ENCODE data around the gene RNF126.
A peak's percentile ranks its signal among the peaks of the same experiment; 100 is the strongest.
"Not testable (repeated sequence)": the region's sequence is repeated elsewhere in the genome, so short reads cannot be mapped to it uniquely, and the experiment has no call there.

RNF126 gene

DNA sequence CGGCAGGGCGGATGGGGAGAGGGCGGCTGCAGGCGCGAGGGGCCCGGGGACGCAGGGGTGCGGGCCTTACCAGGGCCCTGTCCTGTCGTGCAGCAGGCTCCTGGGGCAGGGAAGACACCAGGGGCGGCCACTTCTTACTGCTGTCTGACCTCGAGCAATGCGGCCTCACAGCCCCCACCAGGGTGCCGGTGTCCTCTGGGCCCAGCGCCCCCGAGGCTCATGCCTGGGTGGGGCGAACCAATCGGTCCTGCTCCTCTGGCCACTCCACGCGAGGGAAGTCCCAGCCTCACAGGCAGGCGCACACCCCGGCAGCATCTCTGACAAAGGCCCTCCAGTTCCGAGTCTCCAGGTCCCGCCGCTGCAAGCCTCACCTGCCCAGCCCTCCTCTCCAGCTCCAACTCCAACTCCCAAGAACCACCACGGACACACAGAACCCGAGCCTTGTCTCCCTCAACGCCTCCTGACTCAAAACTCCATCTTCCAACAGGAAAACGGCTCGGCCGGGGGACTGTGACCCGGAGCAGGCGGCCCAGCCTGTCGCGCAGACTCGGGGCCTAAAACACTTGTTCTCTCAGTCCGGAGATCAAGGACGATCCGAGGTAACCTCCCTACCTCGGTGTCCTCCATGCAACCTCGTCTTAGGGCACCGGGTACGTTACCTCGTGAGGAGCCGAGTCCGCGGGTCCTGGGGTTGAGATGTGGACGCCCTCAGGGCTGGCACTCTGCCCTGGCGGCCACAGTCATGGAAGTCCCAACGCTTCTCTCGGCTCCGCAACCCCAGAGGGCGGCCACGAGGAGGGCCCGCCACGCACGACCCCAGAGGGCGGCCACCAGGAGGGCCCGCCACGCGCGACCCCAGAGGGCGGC lies 16.9 kb downstream of the RNF126 start:
- DNase-seq = no peak

DNA sequence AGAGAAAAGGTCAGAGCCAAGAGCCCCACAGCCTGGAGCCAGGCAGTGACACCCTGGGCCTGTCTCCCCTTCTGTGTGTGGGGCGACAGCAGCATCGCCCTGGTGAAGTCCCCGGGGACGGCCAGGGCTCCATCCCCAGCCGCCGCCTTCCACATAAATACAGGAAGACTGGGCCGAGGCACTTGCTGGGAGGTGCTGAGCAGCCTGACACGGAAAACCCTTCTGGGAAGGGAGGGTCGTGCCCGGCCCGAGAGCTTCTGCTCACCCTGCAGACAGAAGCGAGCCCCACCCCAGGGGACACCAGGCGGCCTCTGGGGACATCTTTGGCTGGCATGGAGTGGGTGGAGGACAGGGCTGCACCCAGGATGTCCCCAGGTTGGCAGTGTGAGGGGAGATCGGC lies 18.2 kb downstream of the RNF126 start:
- DNase-seq = no peak

DNA sequence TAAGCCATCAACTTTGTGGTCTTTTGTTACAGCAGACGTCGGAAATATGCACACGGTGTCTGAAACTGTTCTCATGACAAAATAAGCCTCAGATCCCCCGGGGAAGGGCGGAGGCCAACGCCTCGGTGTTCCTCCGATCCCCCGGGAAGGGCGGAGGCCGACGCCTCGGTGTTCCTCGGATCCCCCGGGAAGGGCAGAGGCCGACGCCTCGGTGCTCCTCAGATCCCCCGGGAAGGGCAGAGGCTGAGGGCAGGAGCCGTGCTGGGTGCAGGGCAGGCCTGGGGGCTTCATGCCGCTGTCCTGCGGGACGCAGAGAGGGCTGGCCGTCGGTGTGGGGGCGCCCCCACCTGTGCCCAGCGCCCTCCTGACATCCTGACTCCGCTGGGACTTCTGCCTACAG lies 18.7 kb downstream of the RNF126 start:
- DNase-seq = no peak

DNA sequence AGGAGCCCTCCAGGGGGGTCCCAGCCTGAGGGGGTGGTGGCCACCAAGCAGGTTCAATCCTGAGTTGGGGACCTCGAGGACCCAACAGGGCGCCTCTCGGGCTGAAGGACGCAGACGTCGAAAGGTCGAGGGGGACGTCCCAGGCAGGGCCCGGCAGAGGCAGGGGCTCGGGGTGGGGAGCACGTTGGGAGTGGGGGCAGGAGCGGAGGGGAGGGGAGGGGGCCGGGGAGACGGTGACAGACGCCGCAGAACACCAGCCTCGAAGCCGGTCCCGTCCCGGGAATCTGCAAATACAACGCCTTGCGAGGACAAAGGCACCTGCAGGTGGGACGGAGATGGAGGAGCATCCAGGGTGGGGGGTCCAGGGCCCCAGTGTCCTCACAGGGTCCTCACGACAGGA lies 19.3 kb downstream of the RNF126 start:
- no peak for DNase-seq

DNA sequence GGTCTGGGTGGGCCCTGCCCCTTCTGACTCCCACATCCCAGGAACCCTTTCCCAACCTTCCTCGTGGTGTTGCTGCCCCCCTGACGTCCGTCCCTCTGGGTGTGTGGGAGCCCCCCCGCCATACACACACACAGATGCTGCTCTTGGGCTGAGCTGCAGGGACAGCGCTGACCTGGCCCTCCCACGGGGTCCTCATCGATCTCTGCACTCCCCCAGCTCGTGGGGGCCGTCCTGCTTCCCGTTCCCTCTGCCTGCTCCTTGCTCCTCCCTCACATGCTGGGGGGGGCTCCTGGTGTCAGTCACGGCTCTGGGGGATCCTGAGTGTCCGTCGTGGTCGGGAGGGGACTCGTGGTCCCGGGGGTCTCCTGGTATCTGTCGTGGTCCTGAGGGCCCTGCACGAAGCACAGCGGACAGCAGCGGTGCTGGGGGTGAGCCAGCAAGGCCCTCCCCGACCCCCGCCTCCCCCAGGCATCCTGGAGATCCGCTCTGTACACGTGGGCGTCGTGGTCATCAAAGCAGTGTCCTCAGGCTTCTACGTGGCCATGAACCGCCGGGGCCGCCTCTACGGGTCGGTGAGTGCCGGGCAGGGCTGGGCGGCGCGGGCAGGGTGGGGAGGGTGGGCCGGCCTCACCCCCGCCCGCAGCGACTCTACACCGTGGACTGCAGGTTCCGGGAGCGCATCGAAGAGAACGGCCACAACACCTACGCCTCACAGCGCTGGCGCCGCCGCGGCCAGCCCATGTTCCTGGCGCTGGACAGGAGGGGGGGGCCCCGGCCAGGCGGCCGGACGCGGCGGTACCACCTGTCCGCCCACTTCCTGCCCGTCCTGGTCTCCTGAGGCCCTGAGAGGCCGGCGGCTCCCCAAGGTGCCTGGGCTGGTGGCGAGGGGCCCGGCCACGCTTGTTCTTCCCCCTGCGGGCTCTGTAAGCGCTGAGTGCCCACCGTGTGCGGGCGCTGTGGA lies 20.0 kb downstream of the RNF126 start:
- no peak for DNase-seq

DNA sequence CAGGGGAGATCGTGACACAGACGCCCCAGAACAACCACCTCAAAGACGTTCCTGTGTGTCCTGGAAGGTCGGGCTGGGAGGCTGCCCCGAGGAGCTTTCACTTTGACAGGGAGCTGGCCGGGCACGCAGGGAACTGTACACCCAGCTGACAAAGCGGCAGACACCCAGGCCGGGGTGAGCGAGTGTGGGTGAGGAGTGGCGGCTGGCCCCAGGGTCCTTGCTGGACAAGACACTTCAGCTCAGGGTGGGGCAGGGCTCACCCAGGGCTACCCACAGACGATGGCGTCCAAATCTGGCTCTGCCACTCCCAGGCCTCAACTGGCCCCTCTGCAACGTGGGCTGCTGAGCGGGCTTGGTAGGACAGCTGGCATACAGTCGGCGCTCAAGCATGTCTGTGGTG lies 21.3 kb downstream of the RNF126 start:
- no peak for DNase-seq

DNA sequence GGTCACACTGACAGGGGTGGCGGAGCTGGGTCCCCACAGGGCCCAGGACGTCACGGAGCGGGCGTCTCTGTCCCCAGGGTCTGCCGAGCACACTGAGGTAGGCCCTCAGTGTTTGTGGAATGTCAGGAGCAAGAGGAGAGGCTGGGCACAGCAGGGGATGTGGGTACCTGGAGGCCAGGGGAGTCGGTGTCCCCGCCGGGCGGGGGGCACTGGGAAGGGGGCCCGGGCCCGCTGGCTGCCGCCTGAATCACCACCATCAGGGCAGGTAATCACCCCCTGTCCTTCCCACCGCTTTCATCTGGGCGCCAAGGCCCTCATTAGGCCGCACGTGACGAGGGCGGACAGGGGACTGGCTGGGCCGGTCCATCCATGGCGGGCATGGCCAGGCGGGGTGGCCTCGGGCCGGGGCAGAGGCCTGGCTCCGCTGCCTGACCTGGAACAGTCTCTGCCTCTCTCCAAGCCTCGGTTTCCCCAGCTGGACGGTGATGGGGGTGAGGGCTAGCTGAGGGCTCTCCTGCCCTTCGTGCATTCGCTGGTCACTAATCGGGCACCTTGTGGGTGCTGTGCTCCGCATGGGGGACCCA lies 22.3 kb downstream of the RNF126 start:
- DNase-seq = no peak

DNA sequence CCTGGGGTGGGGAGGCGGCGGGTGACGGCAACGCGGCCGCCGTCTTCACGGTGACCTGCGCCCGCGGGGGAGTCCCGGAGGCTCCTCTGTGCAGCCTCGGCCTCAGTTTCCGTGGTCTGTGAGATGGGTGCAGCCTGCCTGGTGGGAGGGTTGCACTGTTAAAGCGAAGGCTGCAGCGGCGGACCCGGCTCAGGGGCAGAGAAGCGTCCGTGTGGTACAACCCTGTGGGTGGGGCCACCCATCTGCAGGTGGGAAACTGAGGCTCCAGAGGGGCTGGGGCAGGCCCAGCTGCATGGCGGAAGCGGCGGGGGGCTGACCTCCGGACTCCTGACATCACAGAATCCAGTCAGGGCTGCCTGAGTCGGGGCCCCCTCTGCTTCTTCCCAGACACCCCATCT lies 22.9 kb downstream of the RNF126 start:
- DNase-seq = no peak

DNA sequence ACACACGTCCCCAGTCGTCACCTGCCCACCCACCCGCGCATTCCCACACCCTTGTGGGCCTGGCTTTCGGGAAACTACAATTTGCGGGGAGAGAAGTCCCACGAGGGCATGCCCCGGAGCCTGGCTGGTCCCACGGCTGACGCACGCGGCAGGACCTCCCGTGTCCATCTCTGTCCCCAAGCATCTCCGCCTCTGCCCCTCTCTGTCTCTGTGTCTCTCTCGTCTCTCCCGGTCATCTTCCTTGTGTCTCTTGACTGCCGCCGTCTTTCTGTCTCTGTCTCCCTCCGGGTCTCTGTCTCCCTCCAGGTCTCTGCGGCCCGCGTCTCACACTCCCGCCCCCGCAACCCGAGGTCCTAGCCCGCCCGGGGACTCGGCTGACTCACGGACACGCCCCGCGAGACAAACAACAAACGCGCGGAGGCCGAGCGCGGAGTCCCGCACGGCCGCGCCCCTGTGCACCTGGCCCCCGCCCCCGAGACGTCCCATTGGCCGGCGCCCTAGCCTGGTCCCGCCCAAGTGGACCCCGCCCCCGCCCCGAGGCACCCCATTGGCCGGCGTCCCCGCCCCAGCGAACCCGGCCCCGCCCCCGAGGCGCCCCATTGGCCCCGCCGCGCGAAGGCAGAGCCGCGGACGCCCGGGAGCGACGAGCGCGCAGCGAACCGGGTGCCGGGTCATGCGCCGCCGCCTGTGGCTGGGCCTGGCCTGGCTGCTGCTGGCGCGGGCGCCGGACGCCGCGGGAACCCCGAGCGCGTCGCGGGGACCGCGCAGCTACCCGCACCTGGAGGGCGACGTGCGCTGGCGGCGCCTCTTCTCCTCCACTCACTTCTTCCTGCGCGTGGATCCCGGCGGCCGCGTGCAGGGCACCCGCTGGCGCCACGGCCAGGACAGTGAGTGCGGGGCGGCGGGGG lies 23.5 kb downstream of the RNF126 start, which contains the start of gene FGF22:
FGF22 (plus strand) TSS at position 627 of the 908 bp plus-strand sequence; CDS start at position 674, 47 bp downstream.
- peak; percentile 90 for DNase-seq

DNA sequence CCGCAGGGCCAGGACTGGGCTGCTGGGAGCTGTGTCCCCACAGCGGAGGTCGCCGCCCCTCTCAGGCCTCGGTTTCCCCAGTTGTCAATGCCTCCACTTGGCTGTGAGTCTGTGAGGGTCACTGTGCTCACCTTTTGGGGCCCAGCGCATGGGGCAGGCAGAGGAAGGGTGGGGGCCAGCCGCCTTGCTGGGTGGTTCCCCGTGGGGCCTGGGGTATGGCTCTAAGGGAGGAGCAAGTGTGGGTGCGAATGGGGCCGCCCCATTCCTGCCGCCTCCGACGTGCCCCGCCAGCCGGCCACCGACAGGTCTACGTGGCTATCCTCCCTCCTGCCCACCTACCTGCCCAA lies 24.1 kb downstream of the RNF126 start:
- DNase-seq = no peak

DNA sequence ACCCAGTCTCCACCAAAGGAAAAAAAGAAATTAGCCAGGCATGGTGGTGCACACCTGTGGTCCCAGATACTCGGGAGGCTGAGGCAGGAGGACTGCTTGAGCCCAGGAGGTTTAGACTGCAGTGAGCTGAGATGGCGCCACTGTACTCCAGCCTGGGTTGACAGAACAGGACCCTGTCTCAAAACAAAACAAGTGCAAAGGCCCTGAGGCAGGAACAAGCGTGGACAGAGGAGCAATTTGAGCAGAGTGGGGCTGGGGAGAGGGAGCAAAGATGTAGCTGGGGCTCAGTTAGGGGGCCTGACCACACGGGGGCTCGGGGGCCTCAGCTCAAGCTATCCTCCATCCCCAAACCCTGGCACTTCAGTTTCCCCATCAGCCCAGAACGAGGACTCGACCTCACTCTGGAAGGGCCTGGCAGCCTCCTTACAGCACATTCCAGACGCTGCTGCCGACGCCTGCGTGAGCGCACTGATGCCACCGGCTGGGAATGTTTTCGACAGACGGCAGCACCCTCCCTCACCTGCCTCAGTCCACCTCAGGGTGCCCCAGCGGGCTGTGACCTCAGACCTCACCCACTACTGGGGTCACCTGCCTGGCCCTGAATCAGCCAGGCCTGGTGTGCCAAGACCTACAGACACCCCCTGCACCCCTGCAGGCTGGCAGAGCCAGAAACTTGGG lies 27.9 kb downstream of the RNF126 start:
- DNase-seq = no peak

DNA sequence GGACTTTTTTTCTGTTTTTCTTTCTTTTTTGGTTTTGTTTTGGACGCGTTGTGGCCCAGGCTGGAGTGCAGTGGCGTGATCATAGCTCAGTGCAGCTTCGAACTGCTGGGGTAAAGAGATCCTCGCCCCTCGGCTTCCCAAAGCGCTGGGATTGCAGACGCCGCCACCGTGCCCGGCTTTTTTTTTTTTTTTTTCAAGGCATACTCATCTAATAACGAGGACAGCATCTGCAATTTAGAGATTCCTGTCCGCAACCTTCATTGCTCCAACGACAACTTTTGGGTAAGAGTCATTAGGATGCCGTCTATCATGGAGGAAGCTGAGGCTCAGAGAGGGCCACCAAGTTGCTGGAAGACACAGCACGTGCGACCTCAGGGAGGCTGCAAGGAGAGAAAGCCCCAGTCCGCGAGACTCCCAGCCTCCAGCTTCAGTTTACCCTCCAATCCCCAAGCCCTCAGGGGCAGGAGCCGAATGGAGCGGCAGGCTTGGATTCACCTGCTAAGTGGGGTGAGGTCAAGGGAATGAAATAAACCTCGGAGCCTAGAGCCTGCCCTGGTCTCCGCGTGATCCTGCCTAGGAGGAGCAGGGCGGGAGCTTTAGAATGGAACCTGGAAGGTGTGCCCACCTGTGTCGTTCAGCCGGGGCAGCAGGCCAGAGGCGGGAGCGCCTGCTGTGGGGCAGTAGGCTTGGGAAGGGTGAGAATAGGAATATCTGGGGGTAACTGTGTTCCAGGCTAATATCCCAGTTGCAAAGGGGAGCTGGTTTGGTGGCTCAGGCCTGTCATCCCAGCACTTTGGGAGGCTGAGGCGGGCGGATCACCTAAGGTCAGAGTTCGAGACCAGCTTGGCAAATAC lies 29.0 kb downstream of the RNF126 start:
- no peak for DNase-seq

DNA sequence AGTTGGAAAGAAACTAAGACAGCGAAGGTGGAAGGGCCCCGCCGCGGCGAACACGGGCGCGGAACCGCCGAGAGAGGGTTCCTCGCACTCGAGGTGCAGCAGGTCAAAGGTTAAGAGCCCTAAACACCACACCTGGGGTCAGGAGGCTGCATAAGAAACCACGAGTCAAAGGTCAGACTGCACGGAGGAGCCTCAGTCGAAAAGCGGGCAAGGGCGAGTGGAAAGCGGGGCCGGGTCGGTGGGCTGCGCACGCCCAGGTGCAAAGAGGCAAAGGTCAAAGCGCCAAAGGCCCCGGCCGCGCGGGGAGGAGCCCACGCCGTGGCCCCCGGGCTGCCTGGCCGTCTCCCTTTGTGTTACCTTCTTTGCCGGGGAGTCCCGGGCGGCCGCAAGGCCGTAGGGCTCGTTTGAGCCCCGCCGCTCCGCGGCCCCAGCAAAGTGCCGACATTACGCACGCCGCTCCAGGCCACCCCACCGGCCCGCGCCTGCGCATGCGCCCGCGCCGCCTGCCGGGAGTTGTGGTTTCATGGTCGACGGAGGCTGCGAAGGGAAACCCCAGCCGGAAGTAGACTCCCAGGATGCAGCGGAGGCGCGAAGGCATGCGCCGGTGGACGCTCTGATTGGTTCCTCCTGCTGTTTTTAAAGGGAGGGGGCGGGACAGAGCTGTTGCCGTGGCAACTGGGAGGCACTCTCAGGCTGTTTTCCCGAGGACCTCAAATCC lies 29.8 kb downstream of the RNF126 start, which contains the start of gene POLRMT:
POLRMT (minus strand) TSS at position 470 of the 718 bp plus-strand sequence; CDS start at position 445, 25 bp downstream.
- peak; percentile 97 for DNase-seq

DNA sequence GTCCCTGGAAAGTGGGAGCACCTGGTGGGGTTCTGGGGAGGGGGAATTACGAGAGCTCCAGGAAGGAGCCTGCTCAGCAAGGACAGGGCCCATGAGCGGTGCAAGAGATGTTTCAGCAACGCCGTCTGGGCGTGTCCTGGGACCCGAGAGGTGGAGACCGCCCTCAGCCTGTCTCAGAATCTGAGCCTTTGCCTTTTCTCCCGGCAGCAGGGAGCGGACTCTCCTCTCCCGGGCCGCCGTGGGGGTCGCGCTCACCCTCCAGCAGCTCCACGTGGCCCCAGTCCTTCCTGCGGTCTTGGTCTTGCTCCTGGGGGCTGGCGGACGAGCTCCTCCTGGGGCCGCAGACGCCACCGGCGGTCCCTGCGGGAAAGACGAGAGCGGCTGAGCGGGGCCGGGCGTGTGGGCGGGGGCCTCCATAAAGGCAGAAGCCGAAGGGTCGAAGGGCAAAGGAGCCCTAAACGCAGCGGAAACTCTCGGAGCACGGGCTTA lies 30.4 kb downstream of the RNF126 start:
- no peak for DNase-seq

DNA sequence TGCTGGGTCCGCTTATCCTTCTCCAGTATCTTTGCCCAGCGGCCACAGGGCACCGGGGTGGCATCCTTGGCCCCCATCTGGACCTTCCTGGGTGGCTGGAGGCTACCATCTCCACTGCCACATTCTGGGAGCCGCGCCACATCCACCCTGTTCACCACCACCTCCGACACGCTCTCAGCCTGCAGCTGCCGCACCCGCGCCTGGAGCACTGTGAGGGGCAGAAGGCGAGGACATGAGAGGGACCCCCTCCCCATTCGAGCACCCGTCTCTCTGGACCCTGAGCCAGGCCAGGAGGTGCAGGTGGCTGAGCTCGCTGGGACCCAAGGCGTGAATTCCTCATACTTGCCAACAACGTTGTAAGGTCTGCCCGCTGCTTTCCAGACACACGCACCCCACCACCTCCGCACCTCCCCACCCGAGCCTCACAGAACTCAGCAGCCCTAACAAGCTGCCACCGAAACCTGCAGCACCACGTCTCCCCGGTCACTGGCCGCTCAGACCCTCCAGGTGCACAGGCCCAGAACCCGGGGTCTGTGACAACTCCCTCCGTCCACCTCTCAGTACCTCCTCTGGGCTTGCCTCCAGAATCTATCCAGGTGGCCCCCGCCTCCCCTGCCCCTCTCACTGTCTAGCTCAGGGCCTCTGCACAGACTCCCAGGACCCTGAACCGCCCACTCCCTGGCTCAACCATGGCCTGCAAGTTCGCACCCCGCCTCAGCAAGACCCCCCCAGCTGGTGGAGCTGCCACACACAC lies 32.9 kb downstream of the RNF126 start:
- no peak for DNase-seq

DNA sequence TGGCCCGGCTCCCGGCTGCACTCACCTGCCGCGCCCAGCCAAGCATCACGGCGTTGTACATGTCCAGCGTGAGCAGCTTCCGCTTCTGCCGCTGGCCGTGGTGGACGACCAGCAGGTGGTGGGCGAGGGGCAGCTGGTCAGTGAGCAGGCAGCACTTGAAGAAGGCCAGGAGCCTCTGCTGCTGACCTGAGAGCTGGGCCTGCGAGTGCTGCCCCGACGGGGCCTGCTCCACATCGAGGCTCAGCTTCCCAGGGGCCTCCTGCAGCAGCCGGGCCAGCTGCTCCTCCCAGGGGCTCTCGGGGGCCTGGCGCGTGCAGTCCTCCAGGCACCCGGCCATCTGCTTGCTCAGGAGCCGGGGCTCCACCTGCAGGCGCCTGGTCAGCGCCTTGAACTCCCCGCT lies 33.5 kb downstream of the RNF126 start:
- not testable (repeated sequence) for DNase-seq

DNA sequence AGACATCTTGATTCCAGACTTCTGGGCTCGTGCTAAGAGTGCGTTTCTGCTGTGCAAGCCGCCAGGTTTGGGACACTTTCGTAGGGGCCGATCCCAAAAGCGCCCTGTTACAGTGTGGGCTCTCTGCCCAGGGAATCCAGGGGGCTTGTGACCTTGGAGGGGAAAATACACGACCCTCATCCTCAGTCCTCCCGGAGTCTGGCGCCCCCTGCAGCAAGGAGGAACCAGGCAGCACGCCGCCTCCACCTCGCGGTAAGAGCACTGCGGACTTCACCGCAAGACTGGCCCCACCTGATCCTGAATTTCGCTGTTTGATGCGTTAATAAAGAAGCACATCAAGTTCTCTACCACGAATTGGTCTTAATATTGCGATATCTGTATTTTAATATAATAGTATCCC lies 34.8 kb downstream of the RNF126 start:
- DNase-seq = no peak

DNA sequence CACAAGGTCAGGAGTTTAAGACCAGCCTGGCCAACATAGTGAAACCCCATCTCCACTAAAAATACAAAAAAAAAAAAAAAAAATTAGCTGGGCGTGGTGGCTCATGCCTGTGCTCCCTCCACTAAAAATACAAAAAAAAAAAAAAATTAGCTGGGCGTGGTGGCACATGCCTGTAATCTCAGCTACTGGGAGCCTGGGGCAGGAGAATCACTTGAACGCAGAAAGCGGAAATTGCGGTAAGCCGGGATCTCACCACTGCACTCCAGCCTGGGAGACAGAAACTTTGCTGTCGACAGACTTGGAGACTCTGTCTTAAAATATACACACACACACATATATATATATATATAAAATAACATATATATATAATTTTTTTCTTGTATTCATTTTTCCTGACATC lies 36.4 kb downstream of the RNF126 start:
- DNase-seq = not testable (repeated sequence)

DNA sequence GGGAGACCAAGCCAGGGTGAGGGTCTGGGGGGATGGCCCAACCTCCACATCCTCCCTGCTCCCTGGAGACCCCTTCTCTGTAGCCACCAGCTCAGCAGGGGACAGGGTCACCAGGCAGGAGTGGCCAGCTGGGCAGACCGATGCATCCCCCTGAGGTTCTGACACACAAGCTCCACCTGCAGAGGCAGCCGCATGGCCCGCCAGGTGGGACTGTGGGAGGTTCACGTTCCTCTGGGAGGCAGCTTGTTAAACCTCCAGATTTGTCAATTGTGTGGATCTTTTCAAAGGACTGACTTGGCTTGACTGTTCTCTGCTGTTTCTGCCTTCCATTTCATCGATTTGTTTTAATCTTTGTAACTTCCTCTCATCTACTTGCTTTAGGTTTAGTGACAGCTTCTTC lies 37.8 kb downstream of the RNF126 start:
- no peak for DNase-seq
